ENCODE results near the gene EXOC3L2. TPM values are rescaled to one million over a fixed set of nuclear protein-coding genes. Genes with fewer than 3 reads are reported as not detected.
"Not testable (repeated sequence)": the region's sequence is repeated elsewhere in the genome, so short reads cannot be mapped to it uniquely, and the experiment has no call there.

The EXOC3L2 gene
- total and polyA plus RNA-seq, 5 donors, result 2.7 to 5.6 (median 4.3) TPM

DNA sequence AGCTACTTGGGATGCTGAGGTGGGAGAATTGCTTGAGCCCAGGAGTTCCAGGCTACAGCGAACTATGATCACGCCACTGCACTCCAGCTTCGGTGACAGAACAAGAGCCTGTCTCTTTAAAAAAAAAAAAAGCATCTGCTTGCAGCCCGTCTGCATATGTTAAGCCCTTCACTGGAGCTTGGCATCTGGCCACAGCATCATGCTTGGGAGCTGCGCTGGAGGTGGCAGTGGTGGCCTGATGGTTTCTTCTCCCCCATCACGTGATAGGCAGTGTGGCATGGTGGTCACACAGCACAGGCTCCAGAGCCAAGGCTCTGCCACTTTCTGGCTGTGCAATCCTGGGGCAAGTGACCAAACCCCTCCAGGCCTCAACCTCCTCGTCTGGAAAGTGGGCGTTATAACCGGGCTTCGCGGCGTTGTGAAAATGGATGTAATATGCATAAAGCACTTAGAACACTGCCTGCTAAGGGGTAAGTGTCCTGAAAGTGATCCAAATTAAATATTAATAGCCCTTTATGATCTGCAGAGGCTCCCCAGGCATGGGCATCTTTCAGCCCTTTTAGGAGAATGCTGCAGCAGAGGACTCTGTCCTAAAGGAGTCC, 30.3 kb upstream of the EXOC3L2 start:
- Histone ChIP-seq H3K27ac (ENCODE audit: low read length) (no peak overlapping the region), H3K4me3 (ENCODE audit: low read length) (no peak overlapping the region), H3K4me1 (ENCODE audit: control insufficient read depth, insufficient read depth, low read length) (no peaks in the 10 kb centered on the region), H3K27me3 (ENCODE audit: control insufficient read depth, insufficient read depth) (no peaks in the 10 kb centered on the region), H3K9me3 (ENCODE audit: control insufficient read depth, low read length) (no peaks in the 10 kb centered on the region)
- no peak for DNase-seq
- WGBS, result 73% methylated on average over 12 of the region's 12 CpGs
- no peak for ATAC-seq
- intact Hi-C loops (cut with DNase I), result no loop called here

GRCh38 chr19:45273521-45273855, 28.3 kb upstream of the EXOC3L2 start:
- WGBS, result 77% methylated on average over 14 of the region's 14 CpGs
- ATAC-seq (no peak), DNase-seq (no peak)
- intact Hi-C loops (cut with DNase I), result no loop called here
- no peaks in the 10 kb centered on the region for H3K9me3 ChIP-seq (ENCODE audit: control insufficient read depth, low read length)
- H3K27ac ChIP-seq (ENCODE audit: low read length), result no peak overlapping the region
- no peaks in the 10 kb centered on the region for H3K4me1 ChIP-seq (ENCODE audit: control insufficient read depth, insufficient read depth, low read length)
- H3K27me3 ChIP-seq (ENCODE audit: control insufficient read depth, insufficient read depth), result no peaks in the 10 kb centered on the region
- H3K4me3 ChIP-seq (ENCODE audit: low read length), result no peak overlapping the region

DNA sequence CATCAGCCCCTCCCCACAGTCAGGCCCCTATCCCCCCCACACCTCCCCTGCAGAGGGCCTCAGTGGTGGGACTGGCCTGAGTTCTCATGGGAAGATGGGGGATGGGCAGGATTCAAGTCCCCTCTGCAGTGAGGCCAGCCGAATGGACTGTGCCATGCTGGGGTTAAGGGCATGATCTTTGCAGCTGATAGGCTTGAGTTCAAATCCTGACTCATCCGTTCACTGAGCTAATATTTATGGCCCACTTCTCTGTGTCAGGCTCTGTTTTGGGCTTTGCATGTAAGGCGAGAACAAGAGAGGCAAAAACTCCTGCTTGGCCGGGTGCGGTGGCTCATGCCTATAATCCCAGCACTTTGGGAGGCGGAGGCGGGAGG, 26.5 kb upstream of the EXOC3L2 start:
- no peak for DNase-seq
- intact Hi-C loops (cut with DNase I), result no loop called here
- H3K9me3 ChIP-seq (ENCODE audit: control insufficient read depth, low read length), result no peaks in the 10 kb centered on the region
- WGBS, result 78% methylated on average over 7 of the region's 7 CpGs
- H3K4me1 ChIP-seq (ENCODE audit: control insufficient read depth, insufficient read depth, low read length), result no peaks in the 10 kb centered on the region
- no peak overlapping the region for H3K27ac ChIP-seq (ENCODE audit: low read length)
- H3K4me3 ChIP-seq (ENCODE audit: low read length), result no peak overlapping the region
- ATAC-seq, result no peak
- no peaks in the 10 kb centered on the region for H3K27me3 ChIP-seq (ENCODE audit: control insufficient read depth, insufficient read depth)

DNA sequence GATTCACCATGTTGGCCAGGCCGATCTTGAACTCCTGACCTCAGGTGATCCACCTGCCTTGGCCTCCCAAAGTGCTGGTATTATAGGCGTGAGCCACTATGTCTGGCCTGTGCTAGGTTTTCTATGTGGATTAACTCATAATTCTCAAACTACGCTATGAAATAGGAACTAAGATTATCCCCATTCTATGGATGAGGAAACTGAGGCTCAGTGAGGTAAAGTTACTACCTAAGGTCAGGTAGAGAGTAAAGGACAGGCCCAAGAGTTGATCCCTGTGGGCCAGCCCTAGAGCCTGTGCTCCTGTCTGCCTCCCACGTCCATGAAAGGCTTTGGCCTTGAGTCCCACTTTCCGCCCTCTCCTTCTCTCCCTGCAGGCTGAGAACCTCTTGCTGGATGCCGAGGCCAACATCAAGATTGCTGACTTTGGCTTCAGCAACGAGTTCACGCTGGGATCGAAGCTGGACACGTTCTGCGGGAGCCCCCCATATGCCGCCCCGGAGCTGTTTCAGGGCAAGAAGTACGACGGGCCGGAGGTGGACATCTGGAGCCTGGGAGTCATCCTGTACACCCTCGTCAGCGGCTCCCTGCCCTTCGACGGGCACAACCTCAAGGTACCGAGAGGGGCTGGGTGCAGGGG, 26.0 kb upstream of the EXOC3L2 start:
- no peaks in the 10 kb centered on the region for H3K27me3 ChIP-seq (ENCODE audit: control insufficient read depth, insufficient read depth)
- no peaks in the 10 kb centered on the region for H3K9me3 ChIP-seq (ENCODE audit: control insufficient read depth, low read length)
- no peak overlapping the region for H3K4me3 ChIP-seq (ENCODE audit: low read length)
- intact Hi-C loops (cut with DNase I), result no loop called here
- DNase-seq (no peak), ATAC-seq (no peak)
- no peaks in the 10 kb centered on the region for H3K4me1 ChIP-seq (ENCODE audit: control insufficient read depth, insufficient read depth, low read length)
- H3K27ac ChIP-seq (ENCODE audit: low read length), result no peak overlapping the region
- WGBS, result 79% methylated on average over 21 of the region's 21 CpGs

DNA sequence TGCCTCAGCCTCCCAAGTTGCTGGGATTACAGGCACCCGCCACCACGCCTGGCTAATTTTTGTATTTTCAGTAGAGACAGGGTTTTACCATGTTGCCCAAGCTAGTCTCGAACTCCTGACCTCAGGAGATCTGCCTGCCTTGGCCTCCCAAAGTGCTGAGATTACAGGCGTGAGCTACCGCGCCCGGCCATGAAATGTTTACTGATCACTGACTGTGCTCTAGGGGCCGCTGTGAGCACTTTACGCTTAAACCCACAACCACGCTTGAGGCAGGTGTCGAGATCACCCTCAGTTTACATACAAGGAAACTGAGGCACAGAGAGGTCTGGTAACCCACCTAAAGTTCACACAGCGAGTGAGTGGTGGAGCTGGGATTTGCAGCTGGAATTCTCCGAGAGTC, 24.7 kb upstream of the EXOC3L2 start:
- 96% methylated on average over 13 of the region's 13 CpGs for WGBS
- ATAC-seq; H3K9me3 ChIP-seq (ENCODE audit: control insufficient read depth, low read length); DNase-seq; H3K27me3 ChIP-seq (ENCODE audit: control insufficient read depth, insufficient read depth); H3K4me1 ChIP-seq (ENCODE audit: control insufficient read depth, insufficient read depth, low read length); H3K27ac ChIP-seq (ENCODE audit: low read length); intact Hi-C loops (cut with DNase I); H3K4me3 ChIP-seq (ENCODE audit: low read length): not testable (repeated sequence)

- DNase-seq (no peak), ATAC-seq (no peak)
- no peaks in the 10 kb centered on the region for H3K4me1 ChIP-seq (ENCODE audit: control insufficient read depth, insufficient read depth, low read length)
- 93% methylated on average over 12 of the region's 12 CpGs for WGBS
- intact Hi-C loops (cut with DNase I), result no loop called here
- no peak overlapping the region for H3K4me3 ChIP-seq (ENCODE audit: low read length)
- no peaks in the 10 kb centered on the region for H3K27me3 ChIP-seq (ENCODE audit: control insufficient read depth, insufficient read depth)
- no peak overlapping the region for H3K27ac ChIP-seq (ENCODE audit: low read length)
- H3K9me3 ChIP-seq (ENCODE audit: control insufficient read depth, low read length), result no peaks in the 10 kb centered on the region
Measured at GRCh38 chr19:45267296-45267695, 22.1 kb upstream of the EXOC3L2 start.

DNA sequence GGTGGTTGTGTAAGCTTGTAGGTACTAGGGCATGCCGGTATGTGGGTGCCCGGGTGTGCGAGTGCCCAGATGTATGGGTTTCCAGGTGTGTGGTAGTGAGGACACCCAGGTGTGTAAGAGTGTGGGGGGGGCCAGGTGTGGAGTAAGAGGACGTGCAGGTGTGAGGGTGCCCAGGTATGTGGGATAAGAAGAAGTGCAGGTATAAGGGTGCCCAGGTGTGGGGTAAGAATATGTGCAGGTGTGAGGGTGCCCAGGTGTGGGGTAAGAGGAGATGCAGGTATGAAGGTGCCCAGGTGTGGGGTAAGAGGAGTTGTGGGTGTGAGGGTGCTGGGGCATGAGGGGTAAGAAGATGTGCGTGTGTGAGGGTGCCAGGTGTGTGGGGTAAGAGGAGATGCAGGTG, 20.2 kb upstream of the EXOC3L2 start:
- intact Hi-C loops (cut with DNase I), result no loop called here
- Histone ChIP-seq H3K27me3 (ENCODE audit: control insufficient read depth, insufficient read depth) (no peaks in the 10 kb centered on the region), H3K9me3 (ENCODE audit: control insufficient read depth, low read length) (no peaks in the 10 kb centered on the region), H3K27ac (ENCODE audit: low read length) (no peak overlapping the region), H3K4me1 (ENCODE audit: control insufficient read depth, insufficient read depth, low read length) (no peaks in the 10 kb centered on the region), H3K4me3 (ENCODE audit: low read length) (no peak overlapping the region)
- 94% methylated on average over 5 of the region's 5 CpGs for WGBS
- ATAC-seq (no peak), DNase-seq (no peak)

DNA sequence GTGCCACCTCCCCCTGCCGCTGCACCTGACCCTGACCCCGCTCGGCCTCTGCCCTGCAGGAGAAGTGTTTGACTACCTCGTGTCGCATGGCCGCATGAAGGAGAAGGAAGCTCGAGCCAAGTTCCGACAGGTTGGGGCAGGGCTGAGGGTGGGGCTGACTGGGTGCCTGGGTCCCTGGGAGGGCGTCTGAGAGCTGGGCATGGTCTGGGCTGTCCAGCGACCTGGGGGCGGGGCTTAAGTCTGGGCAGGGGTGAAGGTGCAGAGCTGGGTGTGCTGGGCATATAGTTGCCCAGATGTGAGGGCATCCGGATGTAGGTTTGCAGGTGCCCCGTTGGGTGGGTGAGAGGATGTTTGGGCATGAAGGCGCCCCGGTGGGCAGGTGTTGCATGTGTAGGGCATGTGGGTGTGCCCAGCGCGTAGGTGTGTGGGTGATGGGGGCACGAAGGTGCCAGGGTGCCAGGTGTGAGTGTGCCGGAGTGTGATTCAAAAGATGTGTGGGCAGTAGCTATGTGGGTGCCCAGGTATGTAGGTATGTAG, 19.6 kb upstream of the EXOC3L2 start:
- WGBS, result 93% methylated on average over 19 of the region's 19 CpGs
- no peaks in the 10 kb centered on the region for H3K4me1 ChIP-seq (ENCODE audit: control insufficient read depth, insufficient read depth, low read length)
- H3K9me3 ChIP-seq (ENCODE audit: control insufficient read depth, low read length), result no peaks in the 10 kb centered on the region
- peak; percentile 10 to 12 for ATAC-seq
- H3K4me3 ChIP-seq (ENCODE audit: low read length), result no peak overlapping the region
- H3K27ac ChIP-seq (ENCODE audit: low read length), result no peak overlapping the region
- H3K27me3 ChIP-seq (ENCODE audit: control insufficient read depth, insufficient read depth), result no peaks in the 10 kb centered on the region
- intact Hi-C loops (cut with DNase I), result no loop called here
- DNase-seq, result no peak

GRCh38 chr19:45263013-45263412, 17.8 kb upstream of the EXOC3L2 start:
- ATAC-seq, result no peak
- H3K27me3 ChIP-seq (ENCODE audit: control insufficient read depth, insufficient read depth), result no peaks in the 10 kb centered on the region

DNA sequence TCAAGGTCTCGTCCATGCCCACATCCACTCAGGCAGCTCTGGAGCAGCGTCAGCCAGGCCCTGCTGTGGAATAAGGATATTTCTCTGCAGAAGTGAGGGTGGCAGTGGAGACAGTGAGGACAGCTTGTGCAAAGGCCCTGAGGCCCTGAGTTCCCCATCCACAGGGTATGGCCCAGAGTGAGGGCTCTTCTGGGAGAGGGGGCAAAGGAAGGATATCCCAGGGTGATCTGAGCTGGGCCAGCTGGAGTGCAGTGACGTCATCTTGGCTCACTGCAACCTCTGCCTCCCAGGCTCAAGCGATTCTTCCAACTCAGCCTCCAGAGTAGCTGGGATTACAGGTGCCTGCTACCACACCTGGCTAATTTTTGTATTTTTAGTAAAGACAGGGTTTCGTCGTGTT, 17.4 kb upstream of the EXOC3L2 start:
- no peak for ATAC-seq
- Histone ChIP-seq H3K4me3 (ENCODE audit: low read length) (no peak overlapping the region), H3K9me3 (ENCODE audit: control insufficient read depth, low read length) (no peaks in the 10 kb centered on the region), H3K4me1 (ENCODE audit: control insufficient read depth, insufficient read depth, low read length) (no peaks in the 10 kb centered on the region), H3K27me3 (ENCODE audit: control insufficient read depth, insufficient read depth) (no peaks in the 10 kb centered on the region), H3K27ac (ENCODE audit: low read length) (no peak overlapping the region)
- WGBS, result 82% methylated on average over 6 of the region's 6 CpGs
- no peak for DNase-seq
- intact Hi-C loops (cut with DNase I), result no loop called here

More at GRCh38 chr19:45263013-45263412, 17.8 kb upstream of the EXOC3L2 start:
- Histone ChIP-seq H3K9me3 (ENCODE audit: control insufficient read depth, low read length) (no peaks in the 10 kb centered on the region), H3K4me3 (ENCODE audit: low read length) (no peak overlapping the region), H3K27ac (ENCODE audit: low read length) (no peak overlapping the region), H3K4me1 (ENCODE audit: control insufficient read depth, insufficient read depth, low read length) (no peaks in the 10 kb centered on the region)
- intact Hi-C loops (cut with DNase I), result no loop called here
- 89% methylated on average over 11 of the region's 11 CpGs for WGBS
- no peak for DNase-seq

DNA sequence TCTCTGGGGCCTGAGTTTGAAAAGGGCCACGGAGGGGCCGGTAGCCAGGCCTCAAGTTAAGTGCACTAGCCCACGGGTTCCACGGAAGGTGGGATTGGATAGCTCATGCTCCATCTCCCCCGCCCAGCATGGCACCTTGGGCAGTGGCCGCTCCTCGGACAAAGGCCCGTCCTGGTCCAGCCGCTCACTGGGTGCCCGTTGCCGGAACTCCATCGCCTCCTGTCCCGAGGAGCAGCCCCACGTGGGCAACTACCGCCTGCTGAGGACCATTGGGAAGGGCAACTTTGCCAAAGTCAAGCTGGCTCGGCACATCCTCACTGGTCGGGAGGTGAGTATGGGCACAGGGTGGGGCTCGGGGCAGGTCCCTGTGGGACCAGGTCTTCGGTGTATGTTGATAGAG, 13.7 kb upstream of the EXOC3L2 start:
- DNase-seq (no peak), ATAC-seq (no peak)
- 95% methylated on average over 19 of the region's 19 CpGs for WGBS
- intact Hi-C loops (cut with DNase I), result no loop called here
- H3K27me3 ChIP-seq (ENCODE audit: control insufficient read depth, insufficient read depth), result no peaks in the 10 kb centered on the region
- no peak overlapping the region for H3K27ac ChIP-seq (ENCODE audit: low read length)
- H3K4me3 ChIP-seq (ENCODE audit: low read length), result no peak overlapping the region
- no peaks in the 10 kb centered on the region for H3K9me3 ChIP-seq (ENCODE audit: control insufficient read depth, low read length)
- H3K4me1 ChIP-seq (ENCODE audit: control insufficient read depth, insufficient read depth, low read length), result no peaks in the 10 kb centered on the region

- Histone ChIP-seq H3K4me3 (ENCODE audit: low read length) (no peak overlapping the region), H3K27ac (ENCODE audit: low read length) (no peak overlapping the region), H3K27me3 (ENCODE audit: control insufficient read depth, insufficient read depth) (no peaks in the 10 kb centered on the region), H3K4me1 (ENCODE audit: control insufficient read depth, insufficient read depth, low read length) (peaks cover 10% of the 10 kb centered on the region), H3K9me3 (ENCODE audit: control insufficient read depth, low read length) (no peaks in the 10 kb centered on the region)
- WGBS, result 97% methylated on average over 4 of the region's 4 CpGs
- ATAC-seq (no peak), DNase-seq (no peak)
- intact Hi-C loops (cut with DNase I), result no loop called here
Measured at GRCh38 chr19:45256836-45257235, 11.6 kb upstream of the EXOC3L2 start.

Measured in right cardiac atrium (tissue), 5 donors.